Measurements from ENCODE around the gene HLF.

GRCh38 chr17:55288356-55289105, 23.8 kb downstream of the HLF start:
- TF ChIP-seq CTCF (IDR thresholded peaks at IDR 0.05) (no peak), POLR2A (IDR thresholded peaks at IDR 0.05) (no peak)

All from lower leg skin (tissue), 3 donors.